HL-60 (cell line): Measurements from ENCODE around the gene WFDC5.

Experiments used
- DNase-seq, 2 experiments: peaks; one replicate each; pipeline ENCODE4 v3.0.0-alpha.2; 2010 to 2020; ENCODE audit warnings: low read depth in 1 of 2, low spot score in 1 of 2
- H3K27ac ChIP-seq: fragments of 250-450 bp; sonication (Bioruptor Pico); replicated peaks from 2 replicates; pipeline ENCODE4 v1.5.1; 2020; ENCODE audit warnings: mild to moderate bottlenecking, moderate library complexity
- H3K27me3 ChIP-seq: fragments of 250-450 bp; sonication (Bioruptor Pico); 2 replicates; pipeline ENCODE4 v1.5.1; 2021; ENCODE audit warnings: mild to moderate bottlenecking, moderate library complexity; ENCODE audit not compliant: insufficient read depth, poor library complexity, severe bottlenecking
- H3K4me3 ChIP-seq: replicated peaks from 2 replicates; pipeline ENCODE4 v1.5.1; 2011; ENCODE audit warnings: mild to moderate bottlenecking, control low read depth, low read length; ENCODE audit not compliant: insufficient read depth
- CTCF ChIP-seq: IDR thresholded peaks from one replicate; pipeline ENCODE4 v1.5.1; 2011; ENCODE audit warnings: low read length, control low read depth, inconsistent platforms; ENCODE audit not compliant: insufficient read depth
- GABPA ChIP-seq: IDR thresholded peaks from 2 replicates; pipeline ENCODE4 v1.6.1; 2012; ENCODE audit warnings: low read depth
- POLR2AphosphoS5 ChIP-seq: IDR thresholded peaks from 2 replicates; pipeline ENCODE4 v1.6.1; 2012; ENCODE audit warnings: low read depth
- REST ChIP-seq: IDR thresholded peaks from 2 replicates; pipeline ENCODE4 v1.6.1; 2012; ENCODE audit warnings: low read depth; ENCODE audit not compliant: insufficient replicate concordance
- SPI1 ChIP-seq: IDR thresholded peaks from 2 replicates; pipeline ENCODE4 v1.6.1; 2012; ENCODE audit warnings: low read depth, mild to moderate bottlenecking, borderline replicate concordance

The WFDC5 gene

GRCh38 chr20:45096781-45097180 is 18.2 kb downstream of the WFDC5 start:
- H3K4me3 ChIP-seq: no peak overlapping the region
- H3K27me3 ChIP-seq: peaks cover 13% of the 10 kb centered on the region
- H3K27ac ChIP-seq: no peak overlapping the region
- no peak for DNase-seq
- no peak for TF ChIP-seq GABPA
- TF ChIP-seq CTCF: no peak
- TF ChIP-seq POLR2AphosphoS5: no peak
- TF ChIP-seq SPI1: no peak
- no peak for TF ChIP-seq REST

- H3K27ac ChIP-seq: no peak overlapping the region
Observed at GRCh38 chr20:45095805-45096238, 19.2 kb downstream of the WFDC5 start.

More at GRCh38 chr20:45095805-45096238, 19.2 kb downstream of the WFDC5 start:
- TF ChIP-seq SPI1 (no peak), REST (no peak), POLR2AphosphoS5 (no peak), GABPA (no peak), CTCF (peak; percentile 79)
- no peak overlapping the region for H3K4me3 ChIP-seq
- DNase-seq: peak; percentile 32 to 64
- H3K27me3 ChIP-seq: peaks cover 13% of the 10 kb centered on the region
